ENCODE measurements around the gene MYO9A.
A peak's percentile ranks its signal among the peaks of the same experiment; 100 is the strongest.

The MYO9A gene, protein sequence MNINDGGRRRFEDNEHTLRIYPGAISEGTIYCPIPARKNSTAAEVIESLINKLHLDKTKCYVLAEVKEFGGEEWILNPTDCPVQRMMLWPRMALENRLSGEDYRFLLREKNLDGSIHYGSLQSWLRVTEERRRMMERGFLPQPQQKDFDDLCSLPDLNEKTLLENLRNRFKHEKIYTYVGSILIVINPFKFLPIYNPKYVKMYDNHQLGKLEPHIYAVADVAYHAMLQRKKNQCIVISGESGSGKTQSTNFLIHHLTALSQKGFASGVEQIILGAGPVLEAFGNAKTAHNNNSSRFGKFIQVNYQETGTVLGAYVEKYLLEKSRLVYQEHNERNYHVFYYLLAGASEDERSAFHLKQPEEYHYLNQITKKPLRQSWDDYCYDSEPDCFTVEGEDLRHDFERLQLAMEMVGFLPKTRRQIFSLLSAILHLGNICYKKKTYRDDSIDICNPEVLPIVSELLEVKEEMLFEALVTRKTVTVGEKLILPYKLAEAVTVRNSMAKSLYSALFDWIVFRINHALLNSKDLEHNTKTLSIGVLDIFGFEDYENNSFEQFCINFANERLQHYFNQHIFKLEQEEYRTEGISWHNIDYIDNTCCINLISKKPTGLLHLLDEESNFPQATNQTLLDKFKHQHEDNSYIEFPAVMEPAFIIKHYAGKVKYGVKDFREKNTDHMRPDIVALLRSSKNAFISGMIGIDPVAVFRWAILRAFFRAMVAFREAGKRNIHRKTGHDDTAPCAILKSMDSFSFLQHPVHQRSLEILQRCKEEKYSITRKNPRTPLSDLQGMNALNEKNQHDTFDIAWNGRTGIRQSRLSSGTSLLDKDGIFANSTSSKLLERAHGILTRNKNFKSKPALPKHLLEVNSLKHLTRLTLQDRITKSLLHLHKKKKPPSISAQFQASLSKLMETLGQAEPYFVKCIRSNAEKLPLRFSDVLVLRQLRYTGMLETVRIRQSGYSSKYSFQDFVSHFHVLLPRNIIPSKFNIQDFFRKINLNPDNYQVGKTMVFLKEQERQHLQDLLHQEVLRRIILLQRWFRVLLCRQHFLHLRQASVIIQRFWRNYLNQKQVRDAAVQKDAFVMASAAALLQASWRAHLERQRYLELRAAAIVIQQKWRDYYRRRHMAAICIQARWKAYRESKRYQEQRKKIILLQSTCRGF (N-terminal part only)

DNA sequence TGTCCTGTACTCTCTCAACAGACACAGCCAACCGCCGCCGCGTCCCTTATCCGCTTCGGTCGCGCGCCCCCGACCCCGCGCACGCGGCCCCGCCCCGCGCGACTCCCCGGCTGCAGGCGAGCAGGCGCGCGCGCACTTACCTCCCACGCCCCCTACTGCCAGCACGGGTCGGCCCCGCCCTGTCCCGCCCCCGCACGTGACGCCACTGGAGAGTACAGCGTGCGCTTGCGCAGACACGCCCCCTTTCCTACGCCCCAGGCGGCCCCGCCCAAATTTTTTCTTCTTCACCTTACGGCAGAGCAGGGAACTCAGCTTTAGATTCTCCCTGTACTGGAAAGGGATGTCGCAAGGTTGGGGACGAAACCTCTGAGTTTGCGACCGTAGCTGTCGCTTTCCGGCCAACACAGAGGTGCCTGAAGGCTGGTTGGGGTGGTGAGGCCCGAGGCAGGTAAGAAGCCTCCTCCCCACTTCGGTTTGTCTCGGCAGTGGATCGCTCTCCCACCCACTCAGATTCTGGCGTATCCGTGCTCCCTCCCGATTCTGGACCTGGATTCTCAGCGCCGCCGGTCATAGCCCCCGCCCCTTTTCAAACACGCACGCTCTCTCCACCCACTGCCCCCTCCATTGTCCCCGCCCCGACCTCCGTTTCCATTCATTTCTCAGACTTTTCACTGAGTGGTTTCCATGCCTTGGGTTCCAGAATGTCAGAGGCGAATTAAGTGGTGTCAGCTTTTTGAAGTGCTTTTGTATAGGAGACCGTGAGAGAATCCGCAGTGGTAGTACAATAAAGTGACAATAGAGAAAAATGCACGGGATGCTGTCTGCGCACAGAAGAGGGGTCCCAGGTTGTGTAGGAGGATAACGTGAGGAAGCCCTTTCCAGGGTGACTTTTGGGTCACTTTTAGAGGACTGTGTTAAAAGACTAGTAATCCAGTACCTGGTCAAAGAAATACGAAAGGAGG, at the start of gene MYO9A, which contains the start of gene SENP8:
TSS of gene MYO9A (minus strand) at position 134 of the 962 bp plus-strand sequence. CDS start 71,587 bp downstream, outside the sequence.
TSS of gene SENP8 (plus strand) at position 387 of the 962 bp plus-strand sequence. CDS start 21,221 bp downstream, outside the sequence.
- peak; percentile 95 for DNase-seq (ENCODE audit: low read depth, low spot score)

GRCh38 chr15:72167445-72167844, 49.5 kb upstream of the MYO9A start:
- no peak for DNase-seq (ENCODE audit: low read depth, low spot score)

DNA sequence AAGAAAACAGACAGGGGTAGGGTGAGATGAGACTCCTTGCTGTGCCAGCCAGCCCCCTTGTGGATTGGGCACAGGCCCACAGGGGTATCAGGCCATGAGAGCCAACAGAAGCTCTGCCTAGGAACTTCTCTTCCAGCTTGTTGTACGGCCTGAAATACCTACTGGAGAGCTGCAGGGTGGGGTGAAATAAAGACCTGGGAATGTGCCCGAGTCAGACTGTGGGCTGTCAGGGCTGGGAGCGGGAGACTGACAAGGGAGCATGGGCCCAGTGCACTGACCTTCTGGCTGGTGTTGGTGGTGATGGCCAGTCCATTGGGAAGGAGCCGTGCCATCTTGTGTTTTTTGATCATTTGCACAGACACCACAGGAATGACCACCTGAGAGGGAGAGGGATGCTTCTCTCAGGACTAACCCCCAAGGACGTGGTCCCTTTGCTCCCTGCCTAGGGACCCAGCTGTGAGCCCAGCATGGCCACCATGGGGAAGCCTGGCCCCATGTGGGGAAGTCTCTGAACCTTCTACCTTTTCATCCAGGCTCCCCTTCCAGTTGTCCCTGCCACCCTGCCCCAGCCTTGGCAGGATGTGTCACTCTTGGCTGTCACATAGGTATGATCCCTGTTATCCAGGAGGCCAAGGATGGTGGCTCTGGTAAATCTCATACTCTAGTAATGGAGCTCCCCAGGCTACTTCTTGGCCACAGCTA, 48.9 kb upstream of the MYO9A start:
- no peak for DNase-seq (ENCODE audit: low read depth, low spot score)

DNA sequence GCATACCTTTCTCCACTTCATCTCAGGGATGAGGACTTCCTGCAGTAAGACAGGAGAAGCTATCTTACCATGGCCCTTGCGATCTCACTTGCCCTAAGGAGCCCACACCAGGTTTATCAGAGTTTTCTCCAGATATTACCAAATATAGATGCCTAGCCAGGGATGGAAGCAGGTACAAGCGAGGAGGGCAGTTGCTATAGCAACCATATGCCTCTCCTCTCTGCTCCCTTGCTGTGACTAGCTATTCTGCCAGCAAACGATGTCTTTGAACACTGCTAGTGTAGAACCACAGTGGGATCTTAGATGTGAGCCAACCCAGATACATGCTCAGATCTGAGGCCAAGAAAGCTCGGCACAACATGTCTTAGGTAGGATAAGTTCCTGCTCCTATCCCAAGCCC, 45.8 kb upstream of the MYO9A start:
- DNase-seq (ENCODE audit: low read depth, low spot score): no peak

DNA sequence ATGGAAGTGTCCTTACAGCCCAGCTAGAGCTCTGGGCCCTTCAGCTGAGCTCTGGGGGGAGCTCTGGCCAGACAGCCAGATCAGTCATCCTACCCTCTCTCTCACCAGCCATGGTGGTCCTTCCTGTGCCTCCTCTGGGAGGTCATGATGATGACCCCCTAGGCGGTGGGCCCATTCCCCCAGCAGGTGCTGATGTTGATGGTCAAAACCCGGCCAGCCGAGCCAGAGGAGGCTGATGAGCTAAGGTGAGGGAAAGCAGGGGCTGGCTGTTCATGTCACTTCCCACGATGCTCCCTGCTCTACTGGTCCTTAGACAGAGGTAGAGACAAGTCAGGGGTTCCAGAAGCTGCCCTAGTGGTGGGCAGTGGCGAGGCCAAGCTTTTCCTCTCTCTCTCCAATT, 44.6 kb upstream of the MYO9A start:
- no peak for DNase-seq (ENCODE audit: low read depth, low spot score)

DNA sequence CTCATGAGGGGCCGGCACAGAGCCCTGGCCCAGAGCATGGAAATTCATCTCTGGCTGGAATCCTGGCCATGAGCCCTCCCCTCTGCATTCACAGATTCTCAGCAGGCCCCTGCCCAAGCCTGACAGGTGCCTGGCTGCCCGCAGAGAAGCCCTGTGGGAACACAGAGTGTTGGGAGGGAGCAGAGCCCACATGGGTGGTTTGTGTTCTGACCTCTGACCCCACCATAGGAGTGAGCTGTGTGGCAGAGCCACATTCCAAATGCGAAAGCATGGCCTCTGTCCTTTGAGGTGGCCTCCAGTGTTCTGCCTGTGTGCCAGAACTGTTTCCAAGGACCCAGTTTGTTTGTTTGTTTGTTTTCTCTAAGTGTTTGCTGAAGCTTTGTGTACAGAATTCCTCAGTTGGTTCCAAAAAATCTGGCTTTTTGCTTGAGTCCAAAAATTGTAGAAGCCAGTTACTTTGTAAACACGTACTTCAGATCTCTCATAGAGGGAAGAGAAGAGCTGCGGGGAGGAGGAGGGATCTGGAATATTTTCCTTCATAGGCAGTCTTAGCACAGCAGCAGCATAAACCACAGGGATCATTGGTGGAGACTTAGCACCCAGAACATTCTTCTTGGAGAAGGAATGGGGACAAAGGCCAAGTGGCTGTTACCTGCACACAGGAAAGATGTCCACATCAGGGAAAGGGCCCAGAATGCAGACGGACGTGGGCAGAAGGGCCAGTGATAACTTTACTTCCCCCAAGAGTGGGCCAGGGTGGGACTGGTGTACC, 43.6 kb upstream of the MYO9A start:
- DNase-seq (ENCODE audit: low read depth, low spot score): no peak

- no peak for DNase-seq (ENCODE audit: low read depth, low spot score)
Measured at GRCh38 chr15:72160696-72161245, 42.8 kb upstream of the MYO9A start.

DNA sequence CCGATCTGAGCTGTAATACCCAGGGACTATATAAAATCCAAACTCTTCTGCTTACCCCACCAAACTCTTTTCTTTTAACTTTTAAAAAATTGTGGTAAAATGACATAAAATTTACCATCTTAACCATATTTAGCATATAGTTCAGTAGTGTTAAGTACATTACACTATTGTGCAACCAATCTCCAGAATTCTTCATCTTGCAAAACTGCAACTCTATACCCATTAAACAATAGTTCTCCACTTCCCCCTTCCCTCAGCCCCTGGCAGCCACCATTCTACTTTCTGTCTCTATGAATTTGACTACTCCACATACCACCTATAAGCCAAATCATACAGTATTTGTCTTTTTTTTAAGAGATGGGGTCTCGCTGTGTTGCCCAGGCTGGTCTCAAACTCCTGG, 39.0 kb upstream of the MYO9A start:
- no peak for DNase-seq (ENCODE audit: low read depth, low spot score)

- peak; percentile 59 for DNase-seq (ENCODE audit: low read depth, low spot score)
Measured at GRCh38 chr15:72155635-72156616, 38.0 kb upstream of the MYO9A start.

GRCh38 chr15:72155003-72155621, 37.2 kb upstream of the MYO9A start:
- no peak for DNase-seq (ENCODE audit: low read depth, low spot score)

- no peak for DNase-seq (ENCODE audit: low read depth, low spot score)
Measured at GRCh38 chr15:72154316-72154715, 36.4 kb upstream of the MYO9A start.

- DNase-seq (ENCODE audit: low read depth, low spot score): no peak
Measured at GRCh38 chr15:72153269-72154000, 35.5 kb upstream of the MYO9A start.

DNA sequence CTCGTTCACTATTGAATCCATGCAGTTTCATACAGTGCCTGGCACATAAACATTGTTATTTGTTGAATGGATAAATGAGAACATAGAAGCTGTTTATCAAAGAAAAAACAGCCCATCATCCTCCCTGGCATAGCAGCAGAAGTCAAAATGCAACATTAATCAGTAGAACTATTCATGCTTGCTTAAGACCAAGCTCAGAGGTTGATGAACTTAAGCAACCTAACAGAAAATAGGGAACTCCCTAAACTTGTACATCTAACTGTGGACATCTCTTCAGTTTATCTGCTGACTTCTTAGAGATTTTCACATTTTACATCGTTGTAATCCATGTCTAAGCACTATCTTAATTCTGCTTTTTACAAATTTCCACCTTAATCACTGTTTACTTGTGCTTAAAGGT, 29.5 kb upstream of the MYO9A start:
- no peak for DNase-seq (ENCODE audit: low read depth, low spot score)

- DNase-seq (ENCODE audit: low read depth, low spot score): no peak
Measured at GRCh38 chr15:72146934-72147333, 29.0 kb upstream of the MYO9A start.

GRCh38 chr15:72146221-72146620, 28.3 kb upstream of the MYO9A start:
- DNase-seq (ENCODE audit: low read depth, low spot score): no peak

GRCh38 chr15:72141171-72142084, 23.5 kb upstream of the MYO9A start:
- no peak for DNase-seq (ENCODE audit: low read depth, low spot score)
